Liver (tissue), 3 donors: ENCODE data around the gene FAM171A1.
A peak's percentile ranks its signal among the peaks of the same experiment; 100 is the strongest.

ENCODE experiments used
- EGR1 ChIP-seq, 2 donors: IDR thresholded peaks; 2 replicates each; pipeline ENCODE4 v1.6.1; 2016 to 2018; ENCODE audit warnings: antibody characterized with exemption in 2 of 2, low read depth in 2 of 2
- FOXA2 ChIP-seq: IDR thresholded peaks from 2 replicates; pipeline ENCODE4 v1.6.1; 2016; ENCODE audit warnings: antibody characterized with exemption
- GABPA ChIP-seq, 2 donors: IDR thresholded peaks in 1 of 2; conservative IDR thresholded peaks in 1 of 2; 2 replicates each; pipeline ENCODE4 v1.6.1; 2016; ENCODE audit warnings: antibody characterized with exemption in 2 of 2, mild to moderate bottlenecking in 1 of 2, moderate library complexity in 1 of 2
- HNF4G ChIP-seq: IDR thresholded peaks from 2 replicates; pipeline ENCODE4 v1.6.1; 2016; ENCODE audit warnings: antibody characterized with exemption
- RAD21 ChIP-seq, 2 donors: IDR thresholded peaks; 2 replicates each; pipeline ENCODE4 v1.6.1; 2016; ENCODE audit warnings: antibody characterized with exemption in 2 of 2, mild to moderate bottlenecking in 2 of 2
- SP1 ChIP-seq: IDR thresholded peaks from 2 replicates; pipeline ENCODE4 v1.6.1; 2018; ENCODE audit warnings: antibody characterized with exemption, mild to moderate bottlenecking
- TAF1 ChIP-seq: conservative IDR thresholded peaks from 2 replicates; pipeline ENCODE4 v1.6.1; 2016; ENCODE audit warnings: antibody characterized with exemption, mild to moderate bottlenecking
- YY1 ChIP-seq: IDR thresholded peaks from 2 replicates; pipeline ENCODE4 v1.6.1; 2016; ENCODE audit warnings: antibody characterized with exemption, mild to moderate bottlenecking
- TF ChIP-seq, protein P1 (sequence below): fragments of 150-350 bp; IDR thresholded peaks from 2 replicates; pipeline ENCODE4 v1.5.1; 2017; ENCODE audit warnings: improper control_type of control experiment, low read depth, low read length; ENCODE audit not compliant: missing input control
- TF ChIP-seq, protein P2 (sequence below): IDR thresholded peaks from 2 replicates; pipeline ENCODE4 v1.6.1; 2016; ENCODE audit warnings: antibody characterized with exemption
- TF ChIP-seq, protein P3 (sequence below): IDR thresholded peaks from 2 replicates; pipeline ENCODE4 v1.6.1; 2016; ENCODE audit warnings: antibody characterized with exemption, mild to moderate bottlenecking
- TF ChIP-seq, protein P4 (sequence below): IDR thresholded peaks from 2 replicates; pipeline ENCODE4 v1.6.1; 2016; ENCODE audit warnings: antibody characterized with exemption
- TF ChIP-seq, protein P5 (sequence below): IDR thresholded peaks from 2 replicates; pipeline ENCODE4 v1.6.1; 2016; ENCODE audit warnings: antibody characterized with exemption
- donor health status: healthy.
- donor health status: healthy.

DNA sequence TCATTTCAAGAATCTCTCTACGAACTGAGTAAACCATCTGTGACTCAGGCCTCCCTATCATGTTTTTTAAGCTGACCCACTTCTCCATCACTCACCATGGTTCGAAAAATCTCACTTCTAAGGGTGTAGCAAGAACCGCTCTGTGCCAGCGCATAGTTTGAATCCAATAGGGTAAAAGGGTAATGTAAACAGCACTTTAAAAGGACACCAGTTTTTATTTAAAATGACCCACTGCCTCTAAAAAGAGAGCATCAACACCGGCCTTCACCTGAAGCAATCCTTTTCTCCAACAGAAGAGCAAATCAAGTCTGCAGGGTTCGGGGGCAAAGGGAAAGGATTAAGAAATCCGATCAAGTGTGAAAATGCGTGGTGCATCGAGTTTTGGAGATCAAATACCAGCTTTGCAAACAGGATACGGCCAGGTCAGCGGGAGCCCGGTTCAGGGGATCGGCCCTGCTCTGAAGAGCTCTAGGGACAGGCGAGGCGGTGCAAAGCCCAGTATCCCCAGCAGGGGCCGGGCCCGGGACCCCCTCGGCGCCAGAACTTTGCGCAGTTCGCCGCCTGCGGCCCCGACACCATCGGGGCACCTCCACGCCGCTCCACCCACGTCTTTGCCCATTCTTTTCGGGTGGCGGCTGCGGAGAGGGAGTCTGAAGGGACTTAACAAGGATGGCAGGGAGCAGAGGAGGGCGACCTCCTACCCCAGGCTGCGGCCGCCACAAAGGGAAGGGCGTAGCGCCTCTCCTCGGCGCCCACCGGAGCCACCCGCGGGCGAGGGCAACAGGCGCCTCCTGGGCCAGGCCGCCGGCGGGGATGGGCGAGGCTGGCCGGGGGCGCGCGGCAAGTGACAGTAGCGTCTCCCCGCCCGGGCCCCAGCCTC, 203.4 kb downstream of the FAM171A1 start:
- TF ChIP-seq, protein P1, sequence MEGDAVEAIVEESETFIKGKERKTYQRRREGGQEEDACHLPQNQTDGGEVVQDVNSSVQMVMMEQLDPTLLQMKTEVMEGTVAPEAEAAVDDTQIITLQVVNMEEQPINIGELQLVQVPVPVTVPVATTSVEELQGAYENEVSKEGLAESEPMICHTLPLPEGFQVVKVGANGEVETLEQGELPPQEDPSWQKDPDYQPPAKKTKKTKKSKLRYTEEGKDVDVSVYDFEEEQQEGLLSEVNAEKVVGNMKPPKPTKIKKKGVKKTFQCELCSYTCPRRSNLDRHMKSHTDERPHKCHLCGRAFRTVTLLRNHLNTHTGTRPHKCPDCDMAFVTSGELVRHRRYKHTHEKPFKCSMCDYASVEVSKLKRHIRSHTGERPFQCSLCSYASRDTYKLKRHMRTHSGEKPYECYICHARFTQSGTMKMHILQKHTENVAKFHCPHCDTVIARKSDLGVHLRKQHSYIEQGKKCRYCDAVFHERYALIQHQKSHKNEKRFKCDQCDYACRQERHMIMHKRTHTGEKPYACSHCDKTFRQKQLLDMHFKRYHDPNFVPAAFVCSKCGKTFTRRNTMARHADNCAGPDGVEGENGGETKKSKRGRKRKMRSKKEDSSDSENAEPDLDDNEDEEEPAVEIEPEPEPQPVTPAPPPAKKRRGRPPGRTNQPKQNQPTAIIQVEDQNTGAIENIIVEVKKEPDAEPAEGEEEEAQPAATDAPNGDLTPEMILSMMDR = peak; percentile 48
- TF ChIP-seq, protein P2, sequence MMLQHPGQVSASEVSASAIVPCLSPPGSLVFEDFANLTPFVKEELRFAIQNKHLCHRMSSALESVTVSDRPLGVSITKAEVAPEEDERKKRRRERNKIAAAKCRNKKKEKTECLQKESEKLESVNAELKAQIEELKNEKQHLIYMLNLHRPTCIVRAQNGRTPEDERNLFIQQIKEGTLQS = no peak
- TF ChIP-seq FOXA2 (peak; percentile 12), RAD21 (IDR thresholded peaks at IDR 0.05) (peak; percentile 15 to 40), GABPA (IDR thresholded peaks at IDR 0.05 in 1 of 2, conservative IDR thresholded peaks at IDR 0.05 in 1 of 2) (no peak), YY1 (no peak), EGR1 (IDR thresholded peaks at IDR 0.05; ENCODE audit: low read depth in 2 of 2) (no peak), TAF1 (no peak), HNF4G (no peak), SP1 (peak; percentile 19)
- TF ChIP-seq, protein P3, sequence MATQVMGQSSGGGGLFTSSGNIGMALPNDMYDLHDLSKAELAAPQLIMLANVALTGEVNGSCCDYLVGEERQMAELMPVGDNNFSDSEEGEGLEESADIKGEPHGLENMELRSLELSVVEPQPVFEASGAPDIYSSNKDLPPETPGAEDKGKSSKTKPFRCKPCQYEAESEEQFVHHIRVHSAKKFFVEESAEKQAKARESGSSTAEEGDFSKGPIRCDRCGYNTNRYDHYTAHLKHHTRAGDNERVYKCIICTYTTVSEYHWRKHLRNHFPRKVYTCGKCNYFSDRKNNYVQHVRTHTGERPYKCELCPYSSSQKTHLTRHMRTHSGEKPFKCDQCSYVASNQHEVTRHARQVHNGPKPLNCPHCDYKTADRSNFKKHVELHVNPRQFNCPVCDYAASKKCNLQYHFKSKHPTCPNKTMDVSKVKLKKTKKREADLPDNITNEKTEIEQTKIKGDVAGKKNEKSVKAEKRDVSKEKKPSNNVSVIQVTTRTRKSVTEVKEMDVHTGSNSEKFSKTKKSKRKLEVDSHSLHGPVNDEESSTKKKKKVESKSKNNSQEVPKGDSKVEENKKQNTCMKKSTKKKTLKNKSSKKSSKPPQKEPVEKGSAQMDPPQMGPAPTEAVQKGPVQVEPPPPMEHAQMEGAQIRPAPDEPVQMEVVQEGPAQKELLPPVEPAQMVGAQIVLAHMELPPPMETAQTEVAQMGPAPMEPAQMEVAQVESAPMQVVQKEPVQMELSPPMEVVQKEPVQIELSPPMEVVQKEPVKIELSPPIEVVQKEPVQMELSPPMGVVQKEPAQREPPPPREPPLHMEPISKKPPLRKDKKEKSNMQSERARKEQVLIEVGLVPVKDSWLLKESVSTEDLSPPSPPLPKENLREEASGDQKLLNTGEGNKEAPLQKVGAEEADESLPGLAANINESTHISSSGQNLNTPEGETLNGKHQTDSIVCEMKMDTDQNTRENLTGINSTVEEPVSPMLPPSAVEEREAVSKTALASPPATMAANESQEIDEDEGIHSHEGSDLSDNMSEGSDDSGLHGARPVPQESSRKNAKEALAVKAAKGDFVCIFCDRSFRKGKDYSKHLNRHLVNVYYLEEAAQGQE = no peak
- TF ChIP-seq, protein P4, sequence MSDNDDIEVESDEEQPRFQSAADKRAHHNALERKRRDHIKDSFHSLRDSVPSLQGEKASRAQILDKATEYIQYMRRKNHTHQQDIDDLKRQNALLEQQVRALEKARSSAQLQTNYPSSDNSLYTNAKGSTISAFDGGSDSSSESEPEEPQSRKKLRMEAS = no peak
- TF ChIP-seq, protein P5, sequence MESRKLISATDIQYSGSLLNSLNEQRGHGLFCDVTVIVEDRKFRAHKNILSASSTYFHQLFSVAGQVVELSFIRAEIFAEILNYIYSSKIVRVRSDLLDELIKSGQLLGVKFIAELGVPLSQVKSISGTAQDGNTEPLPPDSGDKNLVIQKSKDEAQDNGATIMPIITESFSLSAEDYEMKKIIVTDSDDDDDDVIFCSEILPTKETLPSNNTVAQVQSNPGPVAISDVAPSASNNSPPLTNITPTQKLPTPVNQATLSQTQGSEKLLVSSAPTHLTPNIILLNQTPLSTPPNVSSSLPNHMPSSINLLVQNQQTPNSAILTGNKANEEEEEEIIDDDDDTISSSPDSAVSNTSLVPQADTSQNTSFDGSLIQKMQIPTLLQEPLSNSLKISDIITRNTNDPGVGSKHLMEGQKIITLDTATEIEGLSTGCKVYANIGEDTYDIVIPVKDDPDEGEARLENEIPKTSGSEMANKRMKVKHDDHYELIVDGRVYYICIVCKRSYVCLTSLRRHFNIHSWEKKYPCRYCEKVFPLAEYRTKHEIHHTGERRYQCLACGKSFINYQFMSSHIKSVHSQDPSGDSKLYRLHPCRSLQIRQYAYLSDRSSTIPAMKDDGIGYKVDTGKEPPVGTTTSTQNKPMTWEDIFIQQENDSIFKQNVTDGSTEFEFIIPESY = no peak
